Activated CD8-positive, alpha-beta memory T cell treated with anti-CD3 and anti-CD28 coated beads, Interleukin-2, amount 50 U/mL, for 24 hours (primary cell): ENCODE measurements around the gene KIF27.
"Not testable (repeated sequence)": the region's sequence is repeated elsewhere in the genome, so short reads cannot be mapped to it uniquely, and the experiment has no call there.

ENCODE experiments used
- DNase-seq: peaks from one replicate; pipeline ENCODE4 v3.0.0-alpha.2; 2020; ENCODE audit errors: extremely low read depth

The KIF27 gene

GRCh38 chr9:83815120-83815519 is 106.1 kb downstream of the KIF27 start:
- not testable (repeated sequence) for DNase-seq

GRCh38 chr9:83809213-83809612 is 112.0 kb downstream of the KIF27 start:
- DNase-seq, result not testable (repeated sequence)

- DNase-seq, result not testable (repeated sequence)
These were observed 116.8 kb downstream of the KIF27 start for GRCh38 chr9:83804454-83804853.

- DNase-seq, result not testable (repeated sequence)
These were observed 117.3 kb downstream of the KIF27 start for GRCh38 chr9:83803941-83804340.

- DNase-seq, result no peak
These were observed 120.8 kb downstream of the KIF27 start for GRCh38 chr9:83800236-83801033.

GRCh38 chr9:83794051-83794450 is 127.2 kb downstream of the KIF27 start:
- no peak for DNase-seq

- no peak for DNase-seq
These were observed 128.5 kb downstream of the KIF27 start for GRCh38 chr9:83792746-83793145.
